GM18517 (cell line): ENCODE measurements around the gene HSD17B2.
"Not testable (repeated sequence)": the region's sequence is repeated elsewhere in the genome, so short reads cannot be mapped to it uniquely, and the experiment has no call there.

Experiments used
- ATAC-seq: cut with Tn5 transposase; IDR thresholded peaks from one replicate; pipeline ENCODE4 v1.9.1; 2021; ENCODE audit warnings: mild to moderate bottlenecking, moderate library complexity; ENCODE audit not compliant: unreplicated experiment

HSD17B2 gene

GRCh38 chr16:82118749-82119148 is 83.7 kb downstream of the HSD17B2 start:
- ATAC-seq = no peak

GRCh38 chr16:82119405-82119804 is 84.4 kb downstream of the HSD17B2 start:
- no peak for ATAC-seq

GRCh38 chr16:82124651-82125050 is 89.6 kb downstream of the HSD17B2 start:
- no peak for ATAC-seq

GRCh38 chr16:82129881-82130280 is 94.8 kb downstream of the HSD17B2 start:
- ATAC-seq = no peak

- ATAC-seq = no peak
Observed at GRCh38 chr16:82133798-82134197, 98.7 kb downstream of the HSD17B2 start.

GRCh38 chr16:82134846-82135245 is 99.8 kb downstream of the HSD17B2 start:
- ATAC-seq = no peak

GRCh38 chr16:82135844-82136243 is 100.8 kb downstream of the HSD17B2 start:
- ATAC-seq = no peak

- ATAC-seq = no peak
Observed at GRCh38 chr16:82136956-82137821, 102.1 kb downstream of the HSD17B2 start.

- no peak for ATAC-seq
Observed at GRCh38 chr16:82137822-82138167, 102.7 kb downstream of the HSD17B2 start.

GRCh38 chr16:82138478-82139285 is 103.6 kb downstream of the HSD17B2 start:
- no peak for ATAC-seq

- not testable (repeated sequence) for ATAC-seq
Observed at GRCh38 chr16:82139286-82139571, 104.2 kb downstream of the HSD17B2 start.

GRCh38 chr16:82146556-82146955 is 111.5 kb downstream of the HSD17B2 start:
- ATAC-seq = no peak

GRCh38 chr16:82146957-82147356 is 111.9 kb downstream of the HSD17B2 start:
- ATAC-seq = no peak

- no peak for ATAC-seq
Observed at GRCh38 chr16:82147546-82147945, 112.5 kb downstream of the HSD17B2 start.
